Smooth muscle cell (in vitro differentiated cells): ENCODE results near the gene SLC25A14. TPM values are rescaled to one million over a fixed set of nuclear protein-coding genes. Genes with fewer than 3 reads are reported as not detected.

Experiments
- DNase-seq: peaks from one replicate; lab custom pipeline; 2025; ENCODE audit not compliant: unreplicated experiment; lab: John Stamatoyannopoulos, UW
- H2AFZ ChIP-seq: fragments of 200-600 bp; sonication (generic); 2 replicates; pipeline ENCODE4 v1.6.0; 2016; ENCODE audit warnings: antibody characterized with exemption, low read depth, mild to moderate bottlenecking
- H3F3A ChIP-seq: fragments of 200-600 bp; sonication (generic); 2 replicates; pipeline ENCODE4 v1.6.0; 2017; ENCODE audit warnings: antibody characterized with exemption, low read depth
- H3K27ac ChIP-seq: fragments of 200-600 bp; sonication (generic); 2 replicates; pipeline ENCODE4 v1.5.1; 2016; ENCODE audit warnings: low read depth, mild to moderate bottlenecking
- H3K27me3 ChIP-seq: fragments of 200-600 bp; sonication (generic); 2 replicates; pipeline ENCODE4 v1.6.1; 2016; ENCODE audit warnings: low read depth, mild to moderate bottlenecking
- H3K36me3 ChIP-seq: fragments of 200-600 bp; sonication (generic); 2 replicates; pipeline ENCODE4 v1.5.1; 2016; ENCODE audit warnings: low read depth
- H3K4me1 ChIP-seq: fragments of 200-600 bp; sonication (generic); 2 replicates; pipeline ENCODE4 v1.5.1; 2016; ENCODE audit warnings: low read depth
- H3K4me2 ChIP-seq: fragments of 200-600 bp; sonication (generic); 2 replicates; pipeline ENCODE4 v1.6.0; 2016; ENCODE audit warnings: mild to moderate bottlenecking
- H3K4me3 ChIP-seq: fragments of 200-600 bp; sonication (generic); 2 replicates; pipeline ENCODE4 v1.5.1; 2016; ENCODE audit warnings: mild to moderate bottlenecking
- H3K79me2 ChIP-seq: fragments of 200-600 bp; sonication (generic); 2 replicates; pipeline ENCODE4 v1.6.0; 2016; ENCODE audit warnings: low read depth, mild to moderate bottlenecking
- H3K9ac ChIP-seq: fragments of 200-600 bp; sonication (generic); 2 replicates; pipeline ENCODE4 v1.6.0; 2016; ENCODE audit warnings: low read depth
- H3K9me3 ChIP-seq: fragments of 200-600 bp; sonication (generic); replicated peaks from 2 replicates; pipeline ENCODE4 v1.5.1; 2016; ENCODE audit warnings: low read depth
- H4K20me1 ChIP-seq: fragments of 200-600 bp; sonication (generic); 2 replicates; pipeline ENCODE4 v1.6.0; 2016; ENCODE audit warnings: low read depth
- WGBS: methylation state at CpG from one replicate; pipeline ENCODE4 v1.1.7; 2016; ENCODE audit warnings: low lambda C conversion rate; 5-methylcytosine and 5-hydroxymethylcytosine counted together
- polyA plus RNA-seq: library from polyadenylated mRNA; unstranded; fragments of >200 nt; fragmentation: Nextera tagmentation; extraction: Ambion mirVana; gene quantifications from 2 replicates; pipeline ENCODE4 v1.2.1, GENCODE V29; 2016
- small RNA-seq: library from RNA; depleted of rRNA; stranded (forward); fragments of <200 nt; gene quantifications from one replicate; pipeline ENCODE3, GENCODE V24; 2014
- total RNA-seq: library from RNA; depleted of rRNA; stranded (reverse); fragments of >200 nt; gene quantifications from 2 replicates; pipeline ENCODE4 v1.2.3, GENCODE V29; 2014
- TF ChIP-seq, protein P1 (sequence below): fragments of 200-600 bp; sonication (generic); IDR thresholded peaks from 2 replicates; pipeline ENCODE4 v1.5.1; 2017; ENCODE audit warnings: borderline replicate concordance, mild to moderate bottlenecking, antibody characterized with exemption; ENCODE audit not compliant: insufficient read depth, poor library complexity, severe bottlenecking

Gene SLC25A14
- total and polyA plus RNA-seq, 2 experiments from 2014 or later = 16.1 to 24.7 TPM

DNA sequence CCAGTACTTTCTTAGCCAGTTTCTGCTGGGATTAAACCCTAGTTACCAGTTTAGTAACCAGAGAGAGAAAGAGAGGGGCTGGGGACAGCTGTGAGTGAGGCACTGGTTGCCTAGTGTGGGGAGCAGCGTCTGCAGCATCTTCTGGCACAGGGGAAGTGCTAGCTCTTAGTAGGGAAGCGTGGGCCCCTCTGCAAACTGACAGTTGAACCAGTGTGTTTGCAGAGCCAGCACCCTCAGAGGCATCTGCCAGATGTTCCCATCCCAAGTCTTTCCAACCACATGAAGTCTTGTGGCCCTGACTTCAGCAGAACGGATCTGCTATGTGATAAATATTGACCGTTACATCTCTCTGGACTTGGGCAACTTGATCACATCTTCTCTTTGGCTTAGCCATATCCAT lies 77.1 kb downstream of the SLC25A14 start:
- H3F3A ChIP-seq = no peaks in the 10 kb centered on the region
- DNase-seq = no peak
- WGBS = 65% methylated on average over 4 of the region's 4 CpGs

DNA sequence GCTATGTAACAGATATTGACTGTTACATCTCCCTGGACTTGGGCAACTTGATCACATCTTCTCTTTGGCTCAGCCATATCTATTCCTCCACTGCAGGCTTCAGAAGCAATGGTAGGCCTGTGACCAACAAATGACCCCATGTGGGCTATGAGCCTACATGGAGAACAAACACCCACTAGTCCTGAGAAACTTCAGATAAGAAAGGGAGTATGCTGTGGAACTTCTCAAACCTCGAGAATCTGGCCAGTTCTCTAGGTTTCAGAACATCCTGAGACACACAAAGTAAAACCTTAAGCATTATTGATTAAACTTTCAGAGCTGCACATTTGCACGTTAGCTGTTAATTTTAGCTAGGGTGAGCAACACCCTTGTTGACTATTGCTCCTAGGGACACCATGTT lies 78.3 kb downstream of the SLC25A14 start:
- no peaks in the 10 kb centered on the region for H3K9me3 ChIP-seq
- H2AFZ ChIP-seq = no peak overlapping the region
- no peak overlapping the region for H3K27ac ChIP-seq
- no peak for DNase-seq
- no peaks in the 10 kb centered on the region for H3K4me1 ChIP-seq
- TF ChIP-seq, protein P1, sequence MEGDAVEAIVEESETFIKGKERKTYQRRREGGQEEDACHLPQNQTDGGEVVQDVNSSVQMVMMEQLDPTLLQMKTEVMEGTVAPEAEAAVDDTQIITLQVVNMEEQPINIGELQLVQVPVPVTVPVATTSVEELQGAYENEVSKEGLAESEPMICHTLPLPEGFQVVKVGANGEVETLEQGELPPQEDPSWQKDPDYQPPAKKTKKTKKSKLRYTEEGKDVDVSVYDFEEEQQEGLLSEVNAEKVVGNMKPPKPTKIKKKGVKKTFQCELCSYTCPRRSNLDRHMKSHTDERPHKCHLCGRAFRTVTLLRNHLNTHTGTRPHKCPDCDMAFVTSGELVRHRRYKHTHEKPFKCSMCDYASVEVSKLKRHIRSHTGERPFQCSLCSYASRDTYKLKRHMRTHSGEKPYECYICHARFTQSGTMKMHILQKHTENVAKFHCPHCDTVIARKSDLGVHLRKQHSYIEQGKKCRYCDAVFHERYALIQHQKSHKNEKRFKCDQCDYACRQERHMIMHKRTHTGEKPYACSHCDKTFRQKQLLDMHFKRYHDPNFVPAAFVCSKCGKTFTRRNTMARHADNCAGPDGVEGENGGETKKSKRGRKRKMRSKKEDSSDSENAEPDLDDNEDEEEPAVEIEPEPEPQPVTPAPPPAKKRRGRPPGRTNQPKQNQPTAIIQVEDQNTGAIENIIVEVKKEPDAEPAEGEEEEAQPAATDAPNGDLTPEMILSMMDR = no peak
- no peak overlapping the region for H3K4me3 ChIP-seq
- WGBS = 81% methylated on average over 2 of the region's 2 CpGs
- H3K27me3 ChIP-seq = no peaks in the 10 kb centered on the region
- H4K20me1 ChIP-seq = no peaks in the 10 kb centered on the region
- H3F3A ChIP-seq = no peaks in the 10 kb centered on the region
- no peak overlapping the region for H3K9ac ChIP-seq
- no peak overlapping the region for H3K4me2 ChIP-seq
- H3K36me3 ChIP-seq = no peaks in the 10 kb centered on the region
- no peaks in the 10 kb centered on the region for H3K79me2 ChIP-seq

More for the DNA sequence above, 77.1 kb downstream of the SLC25A14 start:
- Histone ChIP-seq H3K4me1 (no peaks in the 10 kb centered on the region), H4K20me1 (no peaks in the 10 kb centered on the region), H3K27me3 (no peaks in the 10 kb centered on the region), H3K4me3 (no peak overlapping the region), H3K27ac (no peak overlapping the region), H3K9ac (no peak overlapping the region), H3K9me3 (no peaks in the 10 kb centered on the region), H3K36me3 (no peaks in the 10 kb centered on the region), H2AFZ (no peak overlapping the region), H3K4me2 (no peak overlapping the region), H3K79me2 (no peaks in the 10 kb centered on the region)
- TF ChIP-seq, protein P1 = no peak

DNA sequence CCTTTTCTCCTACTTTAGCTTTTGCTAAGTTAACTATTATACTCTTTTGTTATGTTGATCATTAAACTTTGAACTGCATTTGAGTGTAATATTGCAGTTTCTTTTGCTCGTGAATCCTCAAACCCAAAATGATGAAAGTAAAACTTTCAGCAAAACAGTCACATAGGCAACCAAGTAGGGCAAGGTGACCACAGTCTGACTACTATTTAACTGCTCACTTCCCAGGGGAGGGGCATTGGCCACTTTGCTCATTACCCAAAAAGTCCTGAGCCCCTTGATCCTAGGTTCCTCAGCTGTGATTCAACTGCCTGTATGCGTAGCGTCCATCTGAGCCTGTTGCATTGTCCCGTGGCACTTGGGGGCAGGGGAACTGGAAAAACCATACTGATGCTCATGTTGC lies 79.0 kb downstream of the SLC25A14 start:
- H2AFZ ChIP-seq = no peak overlapping the region
- TF ChIP-seq, protein P1 = no peak
- H3K27me3 ChIP-seq = no peaks in the 10 kb centered on the region
- DNase-seq = no peak
- H3K36me3 ChIP-seq = no peaks in the 10 kb centered on the region
- no peak overlapping the region for H3K27ac ChIP-seq
- H3F3A ChIP-seq = no peaks in the 10 kb centered on the region
- no peak overlapping the region for H3K4me2 ChIP-seq
- H3K4me1 ChIP-seq = no peaks in the 10 kb centered on the region
- no peaks in the 10 kb centered on the region for H3K79me2 ChIP-seq
- H3K9ac ChIP-seq = no peak overlapping the region
- H3K4me3 ChIP-seq = no peak overlapping the region
- 77% methylated on average over 4 of the region's 4 CpGs for WGBS
- H4K20me1 ChIP-seq = no peaks in the 10 kb centered on the region
- H3K9me3 ChIP-seq = no peaks in the 10 kb centered on the region

DNA sequence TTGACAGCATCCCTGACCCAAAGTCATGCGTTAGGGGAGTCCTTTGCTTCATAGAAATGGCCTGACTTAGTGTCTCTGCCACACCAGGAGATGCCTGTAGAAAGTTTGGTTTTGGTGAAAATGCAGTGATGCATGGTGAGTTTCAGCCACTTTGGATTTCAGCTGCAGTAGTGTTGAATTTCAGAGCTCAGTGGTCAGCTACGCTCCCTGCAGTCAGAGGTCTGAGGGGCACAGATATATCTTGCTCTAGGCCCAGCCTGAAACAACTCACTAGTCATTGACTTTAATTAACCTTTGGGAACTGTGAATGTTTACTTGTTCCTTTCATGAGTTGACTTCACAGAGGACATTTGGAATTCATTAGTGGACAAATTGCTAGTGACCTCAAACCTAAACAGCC lies 79.5 kb downstream of the SLC25A14 start:
- TF ChIP-seq, protein P1 = no peak
- no peaks in the 10 kb centered on the region for H3K79me2 ChIP-seq
- WGBS = 77% methylated on average over 2 of the region's 2 CpGs

More for the DNA sequence above, 79.5 kb downstream of the SLC25A14 start:
- Histone ChIP-seq H3K4me3 (no peak overlapping the region), H3K4me1 (no peaks in the 10 kb centered on the region), H3K4me2 (no peak overlapping the region), H3F3A (no peaks in the 10 kb centered on the region), H3K9ac (no peak overlapping the region), H2AFZ (no peak overlapping the region), H3K9me3 (no peaks in the 10 kb centered on the region), H3K36me3 (no peaks in the 10 kb centered on the region), H3K27ac (no peak overlapping the region), H4K20me1 (no peaks in the 10 kb centered on the region), H3K27me3 (no peaks in the 10 kb centered on the region)
- DNase-seq = no peak

Small RNAs within 50 kb of the gene (small RNA-seq; reads per million reads assigned to genes)
- gene AL035423.1 (not detected), gene RNU6-1130P (not detected)

Other genes starting within 250 kb of the SLC25A14 start
- 12.0 and 12.1 TPM in 2 replicates for gene ELF4, start 229.4 kb upstream of the SLC25A14 start, total RNA-seq
- 12.6 and 16.3 TPM in 2 replicates for gene ELF4, start 229.4 kb upstream of the SLC25A14 start, polyA plus RNA-seq
- 26.0 and 39.0 TPM in 2 replicates for gene AIFM1, start 174.1 kb upstream of the SLC25A14 start, total RNA-seq
- 32.5 and 35.8 TPM in 2 replicates for gene AIFM1, start 174.1 kb upstream of the SLC25A14 start, polyA plus RNA-seq
- 0.58 and 1.4 TPM in 2 replicates for gene RAB33A, start 168.0 kb upstream of the SLC25A14 start, total RNA-seq
- gene RAB33A, start 168.0 kb upstream of the SLC25A14 start, polyA plus RNA-seq = 2.2 and 2.6 TPM in 2 replicates
- gene ZNF280C, start 71.0 kb upstream of the SLC25A14 start, total RNA-seq = 7.7 and 12.4 TPM in 2 replicates
- gene ZNF280C, start 71.0 kb upstream of the SLC25A14 start, polyA plus RNA-seq = 1.5 TPM in 2 replicates
- not detected in 2 replicates for gene GPR119, start 45.8 kb downstream of the SLC25A14 start, total RNA-seq
- not detected in 2 replicates for gene GPR119, start 45.8 kb downstream of the SLC25A14 start, polyA plus RNA-seq
- gene RBMX2, start 62.1 kb downstream of the SLC25A14 start, total RNA-seq = 19.8 and 25.7 TPM in 2 replicates
- gene RBMX2, start 62.1 kb downstream of the SLC25A14 start, polyA plus RNA-seq = 15.9 and 19.2 TPM in 2 replicates